H1 (cell line): ENCODE results near the gene ZNF521.

Experiments
- JUND ChIP-seq: IDR thresholded peaks from 2 replicates; pipeline ENCODE4 v1.6.1; 2011; ENCODE audit warnings: mild to moderate bottlenecking, improper control_type of control experiment, low read length
- RBBP5 ChIP-seq: IDR thresholded peaks from 2 replicates; pipeline ENCODE4 v1.7.1; 2012; ENCODE audit warnings: low read depth, mild to moderate bottlenecking, inconsistent platforms, low read length, moderate library complexity, borderline replicate concordance

DNA sequence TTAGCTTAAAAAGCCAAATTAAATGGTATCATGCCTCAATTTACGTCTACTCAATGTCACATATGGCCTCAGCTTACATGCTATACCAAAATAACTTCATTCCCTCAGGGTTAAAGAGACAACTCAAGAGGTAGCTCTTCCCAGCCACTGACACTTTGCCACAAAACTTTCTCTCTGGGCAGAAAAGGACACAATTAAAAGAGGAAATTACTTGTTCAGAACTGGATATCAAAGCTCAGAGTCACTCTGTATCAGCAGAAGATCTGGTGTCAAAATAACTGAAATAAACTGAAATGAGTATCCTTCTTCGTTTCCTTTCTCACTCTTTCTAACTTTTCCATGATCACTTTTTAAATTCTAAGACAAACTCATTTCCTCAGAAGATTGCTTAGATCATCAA, 108.7 kb downstream of the ZNF521 start:
- TF ChIP-seq JUND = no peak
- TF ChIP-seq RBBP5 = no peak
